ENCODE measurements around the gene CCDC27.
"Not testable (repeated sequence)": the region's sequence is repeated elsewhere in the genome, so short reads cannot be mapped to it uniquely, and the experiment has no call there.

CCDC27 gene

GRCh38 chr1:3736708-3737107, 15.5 kb upstream of the CCDC27 start:
- DNase-seq (ENCODE audit: low read depth in 2 of 2), result no peak

- no peak for DNase-seq (ENCODE audit: low read depth in 2 of 2)
Measured at GRCh38 chr1:3738943-3739342, 13.3 kb upstream of the CCDC27 start.

GRCh38 chr1:3740042-3740441, 12.2 kb upstream of the CCDC27 start:
- no peak for DNase-seq (ENCODE audit: low read depth in 2 of 2)

- no peak for DNase-seq (ENCODE audit: low read depth in 2 of 2)
Measured at GRCh38 chr1:3740752-3741151, 11.5 kb upstream of the CCDC27 start.

- no peak for DNase-seq (ENCODE audit: low read depth in 2 of 2)
Measured at GRCh38 chr1:3741566-3742438, 10.4 kb upstream of the CCDC27 start.

- DNase-seq (ENCODE audit: low read depth in 2 of 2), result no peak
Measured at GRCh38 chr1:3742439-3743298, 9.6 kb upstream of the CCDC27 start.

- DNase-seq (ENCODE audit: low read depth in 2 of 2), result no peak
Measured at GRCh38 chr1:3743421-3743820, 8.8 kb upstream of the CCDC27 start.

GRCh38 chr1:3743826-3744225, 8.4 kb upstream of the CCDC27 start:
- no peak for DNase-seq (ENCODE audit: low read depth in 2 of 2)

GRCh38 chr1:3744646-3745045, 7.6 kb upstream of the CCDC27 start:
- DNase-seq (ENCODE audit: low read depth in 2 of 2), result no peak

- DNase-seq (ENCODE audit: low read depth in 2 of 2), result no peak
Measured at GRCh38 chr1:3745071-3745470, 7.2 kb upstream of the CCDC27 start.

GRCh38 chr1:3745590-3746381, 6.5 kb upstream of the CCDC27 start:
- DNase-seq (ENCODE audit: low read depth in 2 of 2), result no peak

GRCh38 chr1:3746389-3746829, 5.8 kb upstream of the CCDC27 start:
- DNase-seq (ENCODE audit: low read depth in 2 of 2), result no peak

- DNase-seq (ENCODE audit: low read depth in 2 of 2), result peak; percentile 81 to 83
Measured at GRCh38 chr1:3746830-3747521, 5.3 kb upstream of the CCDC27 start.

GRCh38 chr1:3747522-3747848, 4.8 kb upstream of the CCDC27 start:
- DNase-seq (ENCODE audit: low read depth in 2 of 2), result no peak

- DNase-seq (ENCODE audit: low read depth in 2 of 2), result no peak
Measured at GRCh38 chr1:3747903-3748302, 4.3 kb upstream of the CCDC27 start.

GRCh38 chr1:3748316-3748900, 3.8 kb upstream of the CCDC27 start:
- DNase-seq (ENCODE audit: low read depth in 2 of 2), result not testable (repeated sequence)

- no peak for DNase-seq (ENCODE audit: low read depth in 2 of 2)
Measured at GRCh38 chr1:3749512-3749911, 2.7 kb upstream of the CCDC27 start.

- no peak for DNase-seq (ENCODE audit: low read depth in 2 of 2)
Measured at GRCh38 chr1:3750741-3751140, 1.5 kb upstream of the CCDC27 start.

GRCh38 chr1:3753656-3754454, 1.6 kb downstream of the CCDC27 start:
- DNase-seq (ENCODE audit: low read depth in 2 of 2), result no peak

- no peak for DNase-seq (ENCODE audit: low read depth in 2 of 2)
Measured at GRCh38 chr1:3756394-3756793, 4.1 kb downstream of the CCDC27 start.

Data from stimulated activated CD8-positive, alpha-beta memory T cell treated with anti-CD3 and anti-CD28 coated beads, Interleukin-15, amount 100 ng/mL, for 48 hours (primary cell).